ENCODE measurements around the gene FRMPD1. TPM values are rescaled to one million over a fixed set of nuclear protein-coding genes. Genes with fewer than 3 reads are reported as not detected.

FRMPD1 gene
- total RNA-seq, 1 experiment from 2014 or later, result 0.26 TPM

DNA sequence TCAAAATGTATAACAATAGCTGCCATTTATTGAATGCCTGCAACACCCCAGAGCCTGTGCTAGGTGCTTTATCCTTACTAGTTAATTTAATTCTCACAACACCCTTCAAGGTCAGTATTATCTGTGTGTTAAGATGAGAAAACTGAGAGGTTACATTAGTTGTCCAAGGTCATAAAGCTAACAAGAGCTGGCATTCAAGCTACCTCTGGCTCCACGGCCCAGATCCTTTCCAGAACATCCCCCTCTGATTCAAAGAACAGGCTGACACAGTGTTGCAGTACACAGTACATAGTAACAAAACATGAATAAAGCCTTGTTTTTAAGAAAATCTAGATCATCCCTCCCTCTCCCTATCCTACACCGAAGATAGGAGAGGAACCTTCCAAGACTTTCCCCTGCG is 9.4 kb upstream of the FRMPD1 start (continued):
- TF ChIP-seq TEAD1 (CRISPR knock-in tag; IDR thresholded peaks at IDR 0.05), result no peak
- no peak for TF ChIP-seq ZNF232 (CRISPR knock-in tag; IDR thresholded peaks at IDR 0.05)
- TF ChIP-seq, protein P1, sequence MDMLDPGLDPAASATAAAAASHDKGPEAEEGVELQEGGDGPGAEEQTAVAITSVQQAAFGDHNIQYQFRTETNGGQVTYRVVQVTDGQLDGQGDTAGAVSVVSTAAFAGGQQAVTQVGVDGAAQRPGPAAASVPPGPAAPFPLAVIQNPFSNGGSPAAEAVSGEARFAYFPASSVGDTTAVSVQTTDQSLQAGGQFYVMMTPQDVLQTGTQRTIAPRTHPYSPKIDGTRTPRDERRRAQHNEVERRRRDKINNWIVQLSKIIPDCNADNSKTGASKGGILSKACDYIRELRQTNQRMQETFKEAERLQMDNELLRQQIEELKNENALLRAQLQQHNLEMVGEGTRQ (CRISPR knock-in tag; IDR thresholded peaks at IDR 0.05), result no peak
- TF ChIP-seq, protein P2, sequence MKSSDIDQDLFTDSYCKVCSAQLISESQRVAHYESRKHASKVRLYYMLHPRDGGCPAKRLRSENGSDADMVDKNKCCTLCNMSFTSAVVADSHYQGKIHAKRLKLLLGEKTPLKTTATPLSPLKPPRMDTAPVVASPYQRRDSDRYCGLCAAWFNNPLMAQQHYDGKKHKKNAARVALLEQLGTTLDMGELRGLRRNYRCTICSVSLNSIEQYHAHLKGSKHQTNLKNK (CRISPR knock-in tag; IDR thresholded peaks at IDR 0.05), result no peak

DNA sequence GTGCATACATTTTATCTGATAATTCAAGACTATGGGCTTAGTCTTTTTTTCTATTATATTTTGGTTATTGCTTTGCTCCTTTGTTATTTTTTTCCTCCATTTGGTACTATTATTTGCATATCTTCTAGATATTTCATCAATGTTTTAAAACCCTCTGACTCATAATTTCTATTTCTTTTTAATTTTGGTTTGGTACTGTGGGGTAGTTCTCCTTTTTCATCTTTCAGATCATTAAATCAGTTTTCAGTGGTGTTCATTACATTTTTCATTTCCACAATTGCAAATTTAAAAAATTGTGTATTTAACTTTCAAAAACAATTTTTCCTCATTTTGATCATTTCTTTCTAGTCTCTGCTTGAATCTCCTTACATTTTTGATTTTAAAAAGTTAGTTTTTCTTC is 7.5 kb upstream of the FRMPD1 start:
- POLR2A ChIA-PET, result no interaction called here
- TF ChIP-seq SMAD3 (CRISPR knock-in tag; IDR thresholded peaks at IDR 0.05; ENCODE audit: borderline replicate concordance) (no peak), ZNF423 (CRISPR knock-in tag; IDR thresholded peaks at IDR 0.05) (no peak), PRRX2 (CRISPR knock-in tag; IDR thresholded peaks at IDR 0.05) (no peak), TCF7 (CRISPR knock-in tag; IDR thresholded peaks at IDR 0.05; ENCODE audit: low read depth) (no peak), KAT7 (CRISPR knock-in tag; IDR thresholded peaks at IDR 0.05; ENCODE audit: borderline replicate concordance) (no peak), TEAD1 (CRISPR knock-in tag; IDR thresholded peaks at IDR 0.05) (no peak), ZNF121 (CRISPR knock-in tag; IDR thresholded peaks at IDR 0.05) (no peak), TP53 (CRISPR knock-in tag; IDR thresholded peaks at IDR 0.05) (no peak), SMAD4 (CRISPR knock-in tag; IDR thresholded peaks at IDR 0.05) (no peak), JUN (CRISPR knock-in tag; IDR thresholded peaks at IDR 0.05) (no peak), ZNF671 (CRISPR knock-in tag; IDR thresholded peaks at IDR 0.05) (no peak)
- TF ChIP-seq, protein P3, sequence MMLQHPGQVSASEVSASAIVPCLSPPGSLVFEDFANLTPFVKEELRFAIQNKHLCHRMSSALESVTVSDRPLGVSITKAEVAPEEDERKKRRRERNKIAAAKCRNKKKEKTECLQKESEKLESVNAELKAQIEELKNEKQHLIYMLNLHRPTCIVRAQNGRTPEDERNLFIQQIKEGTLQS (CRISPR knock-in tag; conservative IDR thresholded peaks at IDR 0.05), result no peak
- TF ChIP-seq, protein P2 (CRISPR knock-in tag; IDR thresholded peaks at IDR 0.05), result no peak
- TF ChIP-seq, protein P4, sequence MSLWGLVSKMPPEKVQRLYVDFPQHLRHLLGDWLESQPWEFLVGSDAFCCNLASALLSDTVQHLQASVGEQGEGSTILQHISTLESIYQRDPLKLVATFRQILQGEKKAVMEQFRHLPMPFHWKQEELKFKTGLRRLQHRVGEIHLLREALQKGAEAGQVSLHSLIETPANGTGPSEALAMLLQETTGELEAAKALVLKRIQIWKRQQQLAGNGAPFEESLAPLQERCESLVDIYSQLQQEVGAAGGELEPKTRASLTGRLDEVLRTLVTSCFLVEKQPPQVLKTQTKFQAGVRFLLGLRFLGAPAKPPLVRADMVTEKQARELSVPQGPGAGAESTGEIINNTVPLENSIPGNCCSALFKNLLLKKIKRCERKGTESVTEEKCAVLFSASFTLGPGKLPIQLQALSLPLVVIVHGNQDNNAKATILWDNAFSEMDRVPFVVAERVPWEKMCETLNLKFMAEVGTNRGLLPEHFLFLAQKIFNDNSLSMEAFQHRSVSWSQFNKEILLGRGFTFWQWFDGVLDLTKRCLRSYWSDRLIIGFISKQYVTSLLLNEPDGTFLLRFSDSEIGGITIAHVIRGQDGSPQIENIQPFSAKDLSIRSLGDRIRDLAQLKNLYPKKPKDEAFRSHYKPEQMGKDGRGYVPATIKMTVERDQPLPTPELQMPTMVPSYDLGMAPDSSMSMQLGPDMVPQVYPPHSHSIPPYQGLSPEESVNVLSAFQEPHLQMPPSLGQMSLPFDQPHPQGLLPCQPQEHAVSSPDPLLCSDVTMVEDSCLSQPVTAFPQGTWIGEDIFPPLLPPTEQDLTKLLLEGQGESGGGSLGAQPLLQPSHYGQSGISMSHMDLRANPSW (CRISPR knock-in tag; conservative IDR thresholded peaks at IDR 0.05; ENCODE audit: low read depth), result no peak
- TF ChIP-seq, protein P5, sequence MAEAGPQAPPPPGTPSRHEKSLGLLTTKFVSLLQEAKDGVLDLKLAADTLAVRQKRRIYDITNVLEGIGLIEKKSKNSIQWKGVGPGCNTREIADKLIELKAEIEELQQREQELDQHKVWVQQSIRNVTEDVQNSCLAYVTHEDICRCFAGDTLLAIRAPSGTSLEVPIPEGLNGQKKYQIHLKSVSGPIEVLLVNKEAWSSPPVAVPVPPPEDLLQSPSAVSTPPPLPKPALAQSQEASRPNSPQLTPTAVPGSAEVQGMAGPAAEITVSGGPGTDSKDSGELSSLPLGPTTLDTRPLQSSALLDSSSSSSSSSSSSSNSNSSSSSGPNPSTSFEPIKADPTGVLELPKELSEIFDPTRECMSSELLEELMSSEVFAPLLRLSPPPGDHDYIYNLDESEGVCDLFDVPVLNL (CRISPR knock-in tag; IDR thresholded peaks at IDR 0.05; ENCODE audit: borderline replicate concordance, low read depth), result no peak
- Mint-ChIP-seq H3K36me3 (no peaks in the 10 kb centered on the region), H3K27me3 (ENCODE audit: low read depth) (peaks cover 36% of the 10 kb centered on the region), H3K4me3 (no peak overlapping the region), H3K27ac (no peak overlapping the region), H3K9me3 (no peaks in the 10 kb centered on the region), H3K4me1 (peaks cover 5% of the 10 kb centered on the region)
- ATAC-seq, result no peak
- CTCF ChIA-PET, result interaction anchor here (0.8 kb wide), 1 partner anchor 16 kb away, joined by 3 read pairs; no protein-coding TSS in a partner anchor
- DNase-seq (ENCODE audit: low spot score), result no peak

DNA sequence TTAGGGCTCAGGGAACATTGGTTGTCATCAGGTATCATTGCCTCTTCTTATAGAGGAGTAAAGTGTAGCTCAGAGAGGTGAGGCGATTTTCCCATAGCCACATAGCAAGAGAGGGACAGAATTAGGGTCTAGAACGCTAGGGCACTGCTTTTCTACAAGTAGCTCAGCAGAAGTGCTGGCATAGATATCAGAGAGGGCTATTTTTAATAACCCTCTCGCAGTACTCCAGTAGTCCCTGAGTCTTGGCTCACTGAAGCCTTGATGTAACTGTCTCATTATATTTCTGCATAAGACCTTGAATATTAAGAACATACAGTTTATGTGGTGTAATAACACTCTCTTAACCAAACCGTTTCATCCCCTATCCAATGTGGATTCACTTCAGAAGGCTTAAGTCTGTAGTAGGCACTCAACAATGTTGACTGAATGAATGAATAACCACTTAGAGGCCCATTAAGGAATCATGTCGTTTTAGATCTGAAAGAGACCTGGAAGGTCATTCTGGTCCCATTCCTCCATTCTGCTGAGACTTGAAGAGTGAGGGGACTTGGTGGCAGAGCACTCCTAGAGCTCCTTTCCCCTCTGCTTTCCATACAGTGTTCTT is 4.7 kb upstream of the FRMPD1 start:
- ATAC-seq (no peak), DNase-seq (ENCODE audit: low spot score) (no peak)
- Mint-ChIP-seq H3K27ac (no peak overlapping the region), H3K4me1 (peaks cover 5% of the 10 kb centered on the region), H3K27me3 (ENCODE audit: low read depth) (peaks cover 57% of the 10 kb centered on the region), H3K9me3 (no peaks in the 10 kb centered on the region), H3K4me3 (no peak overlapping the region), H3K36me3 (no peaks in the 10 kb centered on the region)
- ChIA-PET POLR2A (no interaction called here), CTCF (no interaction called here)
- TF ChIP-seq NR3C1 (CRISPR knock-in tag; conservative IDR thresholded peaks at IDR 0.05; ENCODE audit: low read depth) (no peak), NR1H2 (CRISPR knock-in tag; IDR thresholded peaks at IDR 0.05) (no peak), GRHL2 (CRISPR knock-in tag; IDR thresholded peaks at IDR 0.05; ENCODE audit: insufficient replicate concordance, severe bottlenecking) (no peak), ELF4 (CRISPR knock-in tag; IDR thresholded peaks at IDR 0.05; ENCODE audit: low read depth) (no peak), PRRX2 (CRISPR knock-in tag; IDR thresholded peaks at IDR 0.05) (no peak), MYBL2 (CRISPR knock-in tag; IDR thresholded peaks at IDR 0.05) (no peak)
- TF ChIP-seq, protein P6, sequence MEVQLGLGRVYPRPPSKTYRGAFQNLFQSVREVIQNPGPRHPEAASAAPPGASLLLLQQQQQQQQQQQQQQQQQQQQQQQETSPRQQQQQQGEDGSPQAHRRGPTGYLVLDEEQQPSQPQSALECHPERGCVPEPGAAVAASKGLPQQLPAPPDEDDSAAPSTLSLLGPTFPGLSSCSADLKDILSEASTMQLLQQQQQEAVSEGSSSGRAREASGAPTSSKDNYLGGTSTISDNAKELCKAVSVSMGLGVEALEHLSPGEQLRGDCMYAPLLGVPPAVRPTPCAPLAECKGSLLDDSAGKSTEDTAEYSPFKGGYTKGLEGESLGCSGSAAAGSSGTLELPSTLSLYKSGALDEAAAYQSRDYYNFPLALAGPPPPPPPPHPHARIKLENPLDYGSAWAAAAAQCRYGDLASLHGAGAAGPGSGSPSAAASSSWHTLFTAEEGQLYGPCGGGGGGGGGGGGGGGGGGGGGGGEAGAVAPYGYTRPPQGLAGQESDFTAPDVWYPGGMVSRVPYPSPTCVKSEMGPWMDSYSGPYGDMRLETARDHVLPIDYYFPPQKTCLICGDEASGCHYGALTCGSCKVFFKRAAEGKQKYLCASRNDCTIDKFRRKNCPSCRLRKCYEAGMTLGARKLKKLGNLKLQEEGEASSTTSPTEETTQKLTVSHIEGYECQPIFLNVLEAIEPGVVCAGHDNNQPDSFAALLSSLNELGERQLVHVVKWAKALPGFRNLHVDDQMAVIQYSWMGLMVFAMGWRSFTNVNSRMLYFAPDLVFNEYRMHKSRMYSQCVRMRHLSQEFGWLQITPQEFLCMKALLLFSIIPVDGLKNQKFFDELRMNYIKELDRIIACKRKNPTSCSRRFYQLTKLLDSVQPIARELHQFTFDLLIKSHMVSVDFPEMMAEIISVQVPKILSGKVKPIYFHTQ (CRISPR knock-in tag; IDR thresholded peaks at IDR 0.05), result no peak
- TF ChIP-seq, protein P5 (CRISPR knock-in tag; IDR thresholded peaks at IDR 0.05; ENCODE audit: borderline replicate concordance, low read depth), result no peak
